ENCODE measurements around the gene PTPRD. TPM values are rescaled to one million over a fixed set of nuclear protein-coding genes. Genes with fewer than 3 reads are reported as not detected.

The PTPRD gene
- total and polyA plus RNA-seq, 2 of the 4 experiments (the other 2 are of a cell fraction): 0.07 to 0.18 TPM

GRCh38 chr9:10071579-10071978, 541.2 kb downstream of the PTPRD start:
- intact Hi-C loops (cut with micrococcal nuclease): no loop called here
- H3K79me1 ChIP-seq (ENCODE audit: low read depth in 1 of 2, low read length in 2 of 2): no peaks in the 10 kb centered on the region
- H3K36me3 ChIP-seq (ENCODE audit: control insufficient read depth, insufficient read depth, low read length): no peaks in the 10 kb centered on the region
- H3K9ac ChIP-seq (ENCODE audit: low read depth, low read length): no peak overlapping the region
- H2AK5ac ChIP-seq (ENCODE audit: low read depth, low read length): no peak overlapping the region
- H3K27ac ChIP-seq (ENCODE audit: insufficient read depth, low read length): no peak overlapping the region
- H3K4me1 ChIP-seq (ENCODE audit: control insufficient read depth, insufficient read depth, low read length): no peaks in the 10 kb centered on the region
- no peak overlapping the region for H3K23ac ChIP-seq (ENCODE audit: low read depth, low read length)
- in situ Hi-C loops (cut with MboI; ENCODE audit: low sequenced_read_pairs): no loop called here
- H3K4ac ChIP-seq (ENCODE audit: low read depth, low read length): no peak overlapping the region
- no peak overlapping the region for H3K14ac ChIP-seq (replicated peaks; ENCODE audit: low read depth, low read length)
- no peak overlapping the region for H4K8ac ChIP-seq (ENCODE audit: low read depth in 2 of 2, low read length in 2 of 2)
- ChIA-PET POLR2A (ENCODE audit: unreplicated experiment) (no interaction called here), CTCF (no interaction called here)
- ATAC-seq (ENCODE audit: low read depth) (no peak), DNase-seq (no peak)
- no peak overlapping the region for H4K91ac ChIP-seq (ENCODE audit: insufficient read depth, low read depth, low read length)
- no peak overlapping the region for H2BK15ac ChIP-seq (ENCODE audit: low read depth, low read length)
- no peak overlapping the region for H2AFZ ChIP-seq (replicated peaks; ENCODE audit: low read length, poor library complexity)
- H3K27me3 ChIP-seq (ENCODE audit: control insufficient read depth, insufficient read depth, low read length): no peaks in the 10 kb centered on the region
- H4K5ac ChIP-seq (ENCODE audit: low read depth, low read length): no peak overlapping the region
- no peak overlapping the region for H3K4me3 ChIP-seq (ENCODE audit: insufficient read depth, low read depth, low read length)
- dilution Hi-C loops (cut with HindIII; ENCODE audit: low sequenced_read_pairs, unreplicated experiment): no loop called here
- H2BK5ac ChIP-seq (ENCODE audit: low read depth, low read length, poor library complexity, severe bottlenecking): no peak overlapping the region
- no peak overlapping the region for H3K56ac ChIP-seq (ENCODE audit: extremely low read depth, insufficient read depth, low read length)
- TF ChIP-seq, protein P1, sequence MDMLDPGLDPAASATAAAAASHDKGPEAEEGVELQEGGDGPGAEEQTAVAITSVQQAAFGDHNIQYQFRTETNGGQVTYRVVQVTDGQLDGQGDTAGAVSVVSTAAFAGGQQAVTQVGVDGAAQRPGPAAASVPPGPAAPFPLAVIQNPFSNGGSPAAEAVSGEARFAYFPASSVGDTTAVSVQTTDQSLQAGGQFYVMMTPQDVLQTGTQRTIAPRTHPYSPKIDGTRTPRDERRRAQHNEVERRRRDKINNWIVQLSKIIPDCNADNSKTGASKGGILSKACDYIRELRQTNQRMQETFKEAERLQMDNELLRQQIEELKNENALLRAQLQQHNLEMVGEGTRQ (IDR thresholded peaks at IDR 0.05; ENCODE audit: low read depth, low read length): no peak
- TF ChIP-seq RFX5 (IDR thresholded peaks at IDR 0.05; ENCODE audit: low read depth, low read length): no peak
- TF ChIP-seq MAZ (IDR thresholded peaks at IDR 0.05; ENCODE audit: borderline replicate concordance, low read depth, low read length): no peak
- TF ChIP-seq CEBPB (IDR thresholded peaks at IDR 0.05; ENCODE audit: low read depth, low read length): no peak
- TF ChIP-seq RAD21 (IDR thresholded peaks at IDR 0.05; ENCODE audit: low read length): no peak
- no peak for TF ChIP-seq RCOR1 (IDR thresholded peaks at IDR 0.05; ENCODE audit: insufficient replicate concordance, low read length)
- no peak for TF ChIP-seq NFE2L2 (IDR thresholded peaks at IDR 0.05; ENCODE audit: low read depth, low read length)
- no peak for TF ChIP-seq CHD1 (IDR thresholded peaks at IDR 0.05; ENCODE audit: low read depth, low read length)
- no peak for TF ChIP-seq POLR2A (IDR thresholded peaks at IDR 0.05; ENCODE audit: low read depth, low read length)
- BruUV-seq (replicated peaks): no TSS peak
- no peak overlapping the region for H2AK9ac ChIP-seq (replicated peaks; ENCODE audit: low read depth, low read length, poor library complexity)
- WGBS, 2 experiments (ENCODE audit: extremely low coverage in 2 of 2, insufficient read length in 1 of 2): no CpG with 5 or more reads among the region's 1 CpG
- H4K20me1 ChIP-seq (ENCODE audit: insufficient read depth, low read length): no peaks in the 10 kb centered on the region
- no peak overlapping the region for H2BK20ac ChIP-seq (ENCODE audit: low read depth, low read length)
- no peak overlapping the region for H3K18ac ChIP-seq (ENCODE audit: low read depth, low read length)
- H3K9me3 ChIP-seq (ENCODE audit: control insufficient read depth, insufficient read depth, low read length): no peaks in the 10 kb centered on the region
- no peaks in the 10 kb centered on the region for H3K9me1 ChIP-seq (ENCODE audit: insufficient read depth, low read length)
- no peak overlapping the region for H2BK120ac ChIP-seq (ENCODE audit: low read depth, low read length)
- no peak overlapping the region for H3K4me2 ChIP-seq (ENCODE audit: low read depth, low read length)
